HepG2 (cell line): ENCODE measurements around the gene JMJD8. TPM values are rescaled to one million over a fixed set of nuclear protein-coding genes. Genes with fewer than 3 reads are reported as not detected.

Experiments
- ATAC-seq: fragments of 200-7000 bp; cut with Tn5 transposase; 3 replicates; pipeline ENCODE4 v1.9.1; 2020; ENCODE audit warnings: mild to moderate bottlenecking, moderate library complexity
- BruUV-seq: library from RNA; stranded (reverse); fragments of 400-500 nt; replicated peaks from 2 replicates; lab custom pipeline; 2021; lab: Mats Ljungman, UMichigan
- CTCF ChIA-PET: fragments of 300-600 bp; formaldehyde crosslinking; extraction: SDS; loops from one replicate; lab custom pipeline; 2021; ENCODE audit warnings: low total read pairs, inconsistent platforms, low intra/inter-chr PET ratio; lab: Yijun Ruan, JAX
- POLR2A ChIA-PET: fragments of 350-600 bp; sonication (Branson Sonifier 250); formaldehyde crosslinking; loops from one replicate; lab custom pipeline; 2020; ENCODE audit warnings: antibody characterized with exemption, inconsistent platforms; lab: Yijun Ruan, JAX
- DNase-seq: peaks from one replicate; pipeline ENCODE4 v3.0.0-alpha.2; 2015; ENCODE audit warnings: low spot score
- FAIRE-seq: peaks from 3 replicates; lab custom pipeline; 2011; peaks lifted over from hg19 to GRCh38; lab: Jason Lieb, UNC
- H2AFZ ChIP-seq: one replicate; pipeline ENCODE4 v1.6.1; 2011; ENCODE audit warnings: low read length, inconsistent platforms
- H3K27ac ChIP-seq: fragments of 300-600 bp; 3 replicates; pipeline ENCODE4 v1.8.0; 2011; ENCODE audit warnings: mixed run types, mild to moderate bottlenecking, mixed read lengths, low read length, inconsistent platforms; ENCODE audit not compliant: insufficient read depth; ENCODE audit errors: extremely low read length
- H3K27me3 ChIP-seq, 2 experiments: fragments of 200-600 bp in 1 of 2; 2 replicates in 1 of 2; 3 replicates in 1 of 2; pipeline versions ENCODE4 v1.6.0 to v1.8.0; 2011; ENCODE audit warnings: low read length in 2 of 2, mild to moderate bottlenecking in 2 of 2, moderate library complexity in 2 of 2, inconsistent platforms in 1 of 2; ENCODE audit not compliant: insufficient read depth in 2 of 2, control insufficient read depth in 1 of 2
- H3K36me3 ChIP-seq, 2 experiments: fragments of 200-600 bp in 1 of 2; replicated peaks in 1 of 2; 2 replicates in 1 of 2; 3 replicates in 1 of 2; pipeline versions ENCODE4 v1.5.1 to v1.8.0; 2011; ENCODE audit warnings: low read length in 2 of 2, inconsistent platforms in 1 of 2; ENCODE audit not compliant: insufficient read depth in 2 of 2, control insufficient read depth in 1 of 2
- H3K4me1 ChIP-seq: 2 replicates; pipeline ENCODE4 v1.5.1; 2012; ENCODE audit warnings: low read length, inconsistent platforms; ENCODE audit not compliant: insufficient read depth
- H3K4me2 ChIP-seq: 2 replicates; pipeline ENCODE4 v1.6.0; 2011; ENCODE audit warnings: low read depth, low read length, inconsistent platforms
- H3K4me3 ChIP-seq, 3 experiments: fragments of 200-600 bp in 1 of 3; sonication (generic), shearing (Covaris generic) in 1 of 3; replicated peaks in 1 of 3; 2 replicates each; pipeline ENCODE4 v1.5.1; 2011 to 2016; ENCODE audit warnings: low read length in 3 of 3, inconsistent platforms in 2 of 3, low read depth in 2 of 3, mild to moderate bottlenecking in 2 of 3, control low read depth in 1 of 3, mixed read lengths in 1 of 3; ENCODE audit not compliant: insufficient read depth in 1 of 3
- H3K79me2 ChIP-seq: one replicate; pipeline ENCODE4 v1.6.1; 2011; ENCODE audit warnings: low read length, inconsistent platforms; ENCODE audit not compliant: insufficient read depth
- H3K9ac ChIP-seq: 2 replicates; pipeline ENCODE4 v1.6.0; 2011; ENCODE audit warnings: mild to moderate bottlenecking, low read depth, low read length, inconsistent platforms; ENCODE audit not compliant: insufficient read depth
- H3K9me3 ChIP-seq: 2 replicates; pipeline ENCODE4 v1.5.1; 2012; ENCODE audit warnings: mild to moderate bottlenecking, low read length
- H4K20me1 ChIP-seq: 2 replicates; pipeline ENCODE4 v1.6.0; 2011; ENCODE audit warnings: inconsistent platforms, mild to moderate bottlenecking, low read length, moderate library complexity; ENCODE audit not compliant: insufficient read depth
- CCAR2 ChIP-seq: fragments of 200-400 bp; formaldehyde crosslinking; optimal IDR thresholded peaks from 2 replicates; pipeline ENCODE3; 2018; ENCODE audit warnings: low read depth, mild to moderate bottlenecking, low read length, moderate library complexity
- DZIP1 ChIP-seq: sonication (generic); formaldehyde crosslinking; IDR thresholded peaks from 2 replicates; pipeline ENCODE4 v1.5.0; 2020; ENCODE audit warnings: mild to moderate bottlenecking, missing genetic modification reagents
- GABPA ChIP-seq, 2 experiments: IDR thresholded peaks; 2 replicates each; pipeline ENCODE4 v1.6.1; 2011 to 2016; ENCODE audit warnings: low read depth in 2 of 2, low read length in 1 of 2, missing biosample characterization in 1 of 2, missing genetic modification characterization in 1 of 2
- NONO ChIP-seq, 2 experiments: fragments of 450-650 bp in 1 of 2; sonication (generic) in 1 of 2; formaldehyde crosslinking in 1 of 2; IDR thresholded peaks in 1 of 2; conservative IDR thresholded peaks in 1 of 2; 2 replicates each; pipeline versions ENCODE4 v1.6.1 to v1.8.0; 2017 to 2022; ENCODE audit warnings: mild to moderate bottlenecking in 1 of 2, missing genetic modification reagents in 1 of 2, moderate library complexity in 1 of 2
- NR2F1 ChIP-seq, 2 experiments: fragments of 450-650 bp in 1 of 2; formaldehyde crosslinking in 1 of 2; IDR thresholded peaks; 2 replicates each; pipeline versions ENCODE4 v1.5.0 to v1.6.1; 2016 to 2020; ENCODE audit warnings: mild to moderate bottlenecking in 1 of 2, missing compliant biosample characterization in 1 of 2, missing genetic modification reagents in 1 of 2, moderate library complexity in 1 of 2
- RARG ChIP-seq: sonication (generic); formaldehyde crosslinking; IDR thresholded peaks from 2 replicates; pipeline ENCODE4 v1.4.0; 2020; ENCODE audit warnings: low read depth, mild to moderate bottlenecking, missing genetic modification reagents
- RBFOX2 ChIP-seq: fragments of 200-400 bp; formaldehyde crosslinking; IDR thresholded peaks from 2 replicates; pipeline ENCODE4 v1.6.1; 2017; ENCODE audit warnings: low read depth, mild to moderate bottlenecking, low read length
- REST ChIP-seq, 2 experiments: IDR thresholded peaks; 2 replicates each; pipeline ENCODE4 v1.6.1; 2011 to 2012; ENCODE audit warnings: low read length in 2 of 2, borderline replicate concordance in 1 of 2, low read depth in 1 of 2, mild to moderate bottlenecking in 1 of 2, moderate library complexity in 1 of 2
- SAP130 ChIP-seq: IDR thresholded peaks from 2 replicates; pipeline ENCODE4 v1.6.1; 2016; ENCODE audit warnings: low read depth
- ZNF441 ChIP-seq: sonication (generic); formaldehyde crosslinking; IDR thresholded peaks from 2 replicates; pipeline ENCODE4 v1.7.0; 2021; ENCODE audit warnings: missing genetic modification reagents, borderline replicate concordance
- ZNF678 ChIP-seq: sonication (generic); formaldehyde crosslinking; IDR thresholded peaks from 2 replicates; pipeline ENCODE4 v1.4.0; 2020; ENCODE audit warnings: mild to moderate bottlenecking, missing genetic modification reagents
- WGBS: methylation state at CpG from one replicate; pipeline ENCODE4 v1.1.6; 2017; ENCODE audit warnings: low lambda C conversion rate; 5-methylcytosine and 5-hydroxymethylcytosine counted together
- in situ Hi-C: cut with HindIII; loops from 2 replicates; pipeline ENCODE4 v1.10.0; 2017; ENCODE audit warnings: low pct_unique_long_range_greater_than_20kb; ENCODE audit not compliant: extremely low pct_ligation_motif_present
- intact Hi-C: fragments of 100-400 bp; cut with micrococcal nuclease; formaldehyde crosslinking; loops from one replicate; pipeline ENCODE4 v1.10.0; 2022; ENCODE audit not compliant: unreplicated experiment
- polyA plus RNA-seq, 8 experiments: library from polyadenylated mRNA; depleted of rRNA in 3 of 8; stranded (reverse) in 7 of 8; unstranded in 1 of 8; fragments of >200 nt; fragmentation: Illumina TruSeq in 4 of 8; extraction: Trizol in 4 of 8; gene quantifications; 2 replicates each; pipeline versions ENCODE4 v1.2.1 to v1.2.3, GENCODE V29; 2011 to 2016; ENCODE audit warnings: low read depth in 4 of 8, missing spikeins in 1 of 8, mixed read lengths in 1 of 8; ENCODE audit not compliant: insufficient read depth in 1 of 8
- total RNA-seq, 5 experiments: library from RNA; depleted of rRNA; stranded (reverse); fragments of >200 nt; fragmentation: Illumina TruSeq; extraction: Trizol; gene quantifications; 2 replicates each; pipeline ENCODE4 v1.2.3, GENCODE V29; 2016; ENCODE audit warnings: low read depth in 1 of 5

Gene JMJD8
- total and polyA plus RNA-seq, 2 of the 13 experiments (the other 11 are each of a cell fraction or from before 2014, with no cell fraction given) = 2.6 to 11.8 TPM

GRCh38 chr16:657487-657886 is 26.6 kb downstream of the JMJD8 start:
- H3K4me3 ChIP-seq = no peak overlapping the region
- ATAC-seq (no peak), DNase-seq (no peak), FAIRE-seq (no peak)
- H2AFZ ChIP-seq = no peak overlapping the region
- no peaks in the 10 kb centered on the region for H3K79me2 ChIP-seq
- BruUV-seq = no TSS peak
- POLR2A ChIA-PET = no interaction called here
- in situ Hi-C loops = no loop called here
- TF ChIP-seq RARG (CRISPR knock-in tag) (no peak), RBFOX2 (0 out of 2 replicates have a peak, but pooled peaks have one; percentile 21)
- no peaks in the 10 kb centered on the region for H3K27me3 ChIP-seq
- no peak overlapping the region for H3K27ac ChIP-seq
- no CpG with 5 or more reads among the region's 22 CpGs for WGBS
- peaks cover 22% of the 10 kb centered on the region for H3K4me1 ChIP-seq
- H3K9me3 ChIP-seq = no peaks in the 10 kb centered on the region
- intact Hi-C loops = no loop called here
- H4K20me1 ChIP-seq = no peaks in the 10 kb centered on the region
- H3K4me2 ChIP-seq = no peak overlapping the region
- H3K36me3 ChIP-seq = peaks cover 2 to 3% of the 10 kb centered on the region in 2 experiments; a peak in 1 of 5 replicates
- CTCF ChIA-PET = no interaction called here
- H3K9ac ChIP-seq = no peak overlapping the region

GRCh38 chr16:654034-654433 is 30.1 kb downstream of the JMJD8 start:
- H4K20me1 ChIP-seq = no peaks in the 10 kb centered on the region
- POLR2A ChIA-PET = interaction anchor here (0.6 to 1.1 kb wide), 2 partner anchors 13 to 25 kb away, joined by 3 to 4 read pairs; partner anchors contain the start of gene RHOT2
- peak; percentile 66 for TF ChIP-seq SAP130 (CRISPR knock-in tag)
- no peak for TF ChIP-seq CCAR2
- TF ChIP-seq NONO (IDR thresholded peaks at IDR 0.05) = no peak
- TF ChIP-seq NONO (CRISPR knock-in tag; conservative IDR thresholded peaks at IDR 0.05) = no peak
- TF ChIP-seq ZNF678 (CRISPR knock-in tag) = no peak
- TF ChIP-seq GABPA (IDR thresholded peaks at IDR 0.05; ENCODE audit: low read depth, low read length) = no peak
- TF ChIP-seq GABPA (CRISPR knock-in tag; IDR thresholded peaks at IDR 0.05; ENCODE audit: low read depth) = peak; percentile 44; the same call in 1 of the 2 replicates
- TF ChIP-seq DZIP1 (CRISPR knock-in tag) = no peak
- peak; percentile 89 to 92 for TF ChIP-seq NR2F1 (CRISPR knock-in tag; IDR thresholded peaks at IDR 0.05)
- TF ChIP-seq REST (IDR thresholded peaks at IDR 0.05; ENCODE audit: borderline replicate concordance in 1 of 2, low read depth in 1 of 2, low read length in 2 of 2) = no peak
- TF ChIP-seq ZNF441 (CRISPR knock-in tag) = no peak

More at GRCh38 chr16:654034-654433, 30.1 kb downstream of the JMJD8 start:
- in situ Hi-C loops (no loop called here), intact Hi-C loops (no loop called here)
- H2AFZ ChIP-seq = no peak overlapping the region
- 53% methylated on average over 12 of the region's 12 CpGs for WGBS
- H3K36me3 ChIP-seq = peaks cover 2 to 3% of the 10 kb centered on the region in 2 experiments; a peak in 1 of 5 replicates
- H3K27me3 ChIP-seq = no peaks in the 10 kb centered on the region
- H3K9ac ChIP-seq = no peak overlapping the region
- DNase-seq (peak; percentile 45), ATAC-seq (no peak), FAIRE-seq (peak; percentile 37)
- no TSS peak for BruUV-seq
- peak overlapping the region; percentile 58 for H3K27ac ChIP-seq
- no peaks in the 10 kb centered on the region for H3K9me3 ChIP-seq
- H3K4me1 ChIP-seq = peaks cover 38% of the 10 kb centered on the region
- H3K79me2 ChIP-seq = peaks cover 4% of the 10 kb centered on the region
- CTCF ChIA-PET = no interaction called here
- H3K4me2 ChIP-seq = 0 out of 2 replicates have a peak overlapping the region, but pooled peaks have one; percentile 19
- H3K4me3 ChIP-seq = no peak overlapping the region
